ENCODE results near the gene PAOX. TPM values are rescaled to one million over a fixed set of nuclear protein-coding genes. Genes with fewer than 3 reads are reported as not detected.

The PAOX gene
- total RNA-seq (14.8 and 15.8 TPM in 2 replicates), polyA plus RNA-seq (18.2 and 20.1 TPM in 2 replicates)

- peak; percentile 75 to 87 for DNase-seq (ENCODE audit: low read depth in 1 of 2, low spot score in 1 of 2)
- no peak for TF ChIP-seq CTCF (IDR thresholded peaks at IDR 0.05; ENCODE audit: low read depth, low read length)
- H3K27me3 ChIP-seq: peaks cover 22% of the 10 kb centered on the region
Observed at GRCh38 chr10:133379152-133379800, at the start of gene PAOX. PAOX (plus strand) TSS chr10:133379262; CDS start chr10:133379317, 55 bp downstream.

GRCh38 chr10:133329491-133330202 lies 49.4 kb upstream of the PAOX start:
- TF ChIP-seq CTCF (IDR thresholded peaks at IDR 0.05; ENCODE audit: low read depth, low read length): peak; percentile 95
- Histone ChIP-seq H3K27ac (no peak overlapping the region), H3K4me1 (ENCODE audit: low read depth) (peaks cover 2% of the 10 kb centered on the region), H3K9me3 (ENCODE audit: low read depth) (no peaks in the 10 kb centered on the region), H3K27me3 (peaks cover 81% of the 10 kb centered on the region), H3K4me3 (no peak overlapping the region), H3K36me3 (no peaks in the 10 kb centered on the region)
- peak; percentile 89 to 94 for DNase-seq (ENCODE audit: low read depth in 1 of 2, low spot score in 1 of 2)

More at GRCh38 chr10:133379152-133379800, at the start of gene PAOX:
- Histone ChIP-seq H3K36me3 (no peaks in the 10 kb centered on the region), H3K9me3 (ENCODE audit: low read depth) (no peaks in the 10 kb centered on the region), H3K4me3 (peak within 1 kb of the TSS; percentile 80), H3K27ac (no peak within 1 kb of the TSS), H3K4me1 (ENCODE audit: low read depth) (no peaks in the 10 kb centered on the region)

GRCh38 chr10:133332936-133333699 lies 45.9 kb upstream of the PAOX start:
- no peak overlapping the region for H3K4me3 ChIP-seq
- H3K36me3 ChIP-seq: no peaks in the 10 kb centered on the region
- DNase-seq (ENCODE audit: low read depth in 1 of 2, low spot score in 1 of 2): no peak
- peaks cover 3% of the 10 kb centered on the region for H3K4me1 ChIP-seq (ENCODE audit: low read depth)
- TF ChIP-seq CTCF (IDR thresholded peaks at IDR 0.05; ENCODE audit: low read depth, low read length): no peak
- peaks cover 82% of the 10 kb centered on the region for H3K27me3 ChIP-seq
- H3K27ac ChIP-seq: no peak overlapping the region
- no peaks in the 10 kb centered on the region for H3K9me3 ChIP-seq (ENCODE audit: low read depth)

GRCh38 chr10:133334503-133335245 lies 44.4 kb upstream of the PAOX start:
- Histone ChIP-seq H3K9me3 (ENCODE audit: low read depth) (no peaks in the 10 kb centered on the region), H3K4me3 (peak overlapping the region; percentile 13), H3K36me3 (no peaks in the 10 kb centered on the region), H3K4me1 (ENCODE audit: low read depth) (peaks cover 3% of the 10 kb centered on the region), H3K27me3 (peaks cover 68% of the 10 kb centered on the region), H3K27ac (no peak overlapping the region)
- no peak for TF ChIP-seq CTCF (IDR thresholded peaks at IDR 0.05; ENCODE audit: low read depth, low read length)
- peak in 1 of 2 donors; percentile 41 for DNase-seq (ENCODE audit: low read depth in 1 of 2, low spot score in 1 of 2)

Measured in cardiac muscle cell (in vitro differentiated cells and primary cell).